AG09319 (cell line): ENCODE results near the gene RNF123.
A peak's percentile ranks its signal among the peaks of the same experiment; 100 is the strongest.

Experiments used
- DNase-seq: peaks from one replicate; pipeline ENCODE4 v3.0.0-alpha.2; 2010; ENCODE audit warnings: low read depth; ENCODE audit errors: extremely low read depth
- CTCF ChIP-seq: IDR thresholded peaks from 2 replicates; pipeline ENCODE4 v1.5.1; 2011; ENCODE audit warnings: low read depth, mild to moderate bottlenecking, inconsistent platforms, low read length, moderate library complexity

The RNF123 gene

GRCh38 chr3:49689046-49689907 is at the start of gene RNF123, which contains the start of gene MST1:
TSS of gene RNF123 (plus strand) at chr3:49689557. CDS start at chr3:49691166, 1,609 bp downstream.
TSS of gene MST1 (minus strand) at chr3:49689474. CDS start at chr3:49688691, 783 bp downstream.
- peak; percentile 46 for TF ChIP-seq CTCF
- DNase-seq = peak; percentile 73

- no peak for TF ChIP-seq CTCF
- no peak for DNase-seq
Measured at GRCh38 chr3:49641292-49641691, 48.1 kb upstream of the RNF123 start.

- DNase-seq = no peak
- no peak for TF ChIP-seq CTCF
Measured at GRCh38 chr3:49641921-49642707, 47.2 kb upstream of the RNF123 start.

GRCh38 chr3:49642708-49643145 is 46.6 kb upstream of the RNF123 start:
- TF ChIP-seq CTCF = no peak
- no peak for DNase-seq

GRCh38 chr3:49644684-49645083 is 44.7 kb upstream of the RNF123 start:
- DNase-seq = no peak
- no peak for TF ChIP-seq CTCF

GRCh38 chr3:49646236-49646635 is 43.1 kb upstream of the RNF123 start:
- TF ChIP-seq CTCF = no peak
- no peak for DNase-seq

- no peak for TF ChIP-seq CTCF
- no peak for DNase-seq
Measured at GRCh38 chr3:49647741-49648140, 41.6 kb upstream of the RNF123 start.
